ENCODE data around the gene EPHB4. TPM values are rescaled to one million over a fixed set of nuclear protein-coding genes. Genes with fewer than 3 reads are reported as not detected.

The EPHB4 gene
- total and polyA plus RNA-seq, 11 donors: 10.7 to 76.2 (median 21.4) TPM

DNA sequence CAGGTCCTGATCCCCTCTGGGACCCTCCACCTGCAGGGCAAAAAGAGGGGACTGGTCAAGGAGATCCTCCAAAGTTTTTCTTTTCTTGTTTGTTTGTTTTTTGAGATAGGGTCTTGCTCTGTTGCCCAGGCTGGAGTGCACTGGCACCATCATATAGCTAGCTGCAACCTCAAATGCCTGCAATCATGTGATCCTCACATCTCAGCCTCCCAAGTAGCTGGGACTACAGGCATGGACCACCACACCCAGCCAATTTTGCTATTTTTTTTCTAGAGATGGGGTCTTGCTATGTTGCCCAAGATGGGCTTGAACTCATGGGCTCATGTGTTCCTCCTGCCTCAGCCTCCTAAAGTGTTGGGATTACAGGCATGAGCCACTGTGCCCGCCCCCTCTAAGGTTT lies 41.0 kb downstream of the EPHB4 start:
- peaks cover 0 to 19% (median 10%) of the 10 kb centered on the region in 9 donors for H3K27me3 ChIP-seq
- 69 to 100% (median 82%) methylated on average over 1 of the region's 1 CpG for WGBS, 4 donors
- no peak for DNase-seq
- peaks cover 0 to 15% (median 3%) of the 10 kb centered on the region in 12 donors for H3K9me3 ChIP-seq
- H3K36me3 ChIP-seq: no peaks in the 10 kb centered on the region
- no peak for TF ChIP-seq POLR2A (IDR thresholded peaks at IDR 0.05)
- TF ChIP-seq, protein P1, sequence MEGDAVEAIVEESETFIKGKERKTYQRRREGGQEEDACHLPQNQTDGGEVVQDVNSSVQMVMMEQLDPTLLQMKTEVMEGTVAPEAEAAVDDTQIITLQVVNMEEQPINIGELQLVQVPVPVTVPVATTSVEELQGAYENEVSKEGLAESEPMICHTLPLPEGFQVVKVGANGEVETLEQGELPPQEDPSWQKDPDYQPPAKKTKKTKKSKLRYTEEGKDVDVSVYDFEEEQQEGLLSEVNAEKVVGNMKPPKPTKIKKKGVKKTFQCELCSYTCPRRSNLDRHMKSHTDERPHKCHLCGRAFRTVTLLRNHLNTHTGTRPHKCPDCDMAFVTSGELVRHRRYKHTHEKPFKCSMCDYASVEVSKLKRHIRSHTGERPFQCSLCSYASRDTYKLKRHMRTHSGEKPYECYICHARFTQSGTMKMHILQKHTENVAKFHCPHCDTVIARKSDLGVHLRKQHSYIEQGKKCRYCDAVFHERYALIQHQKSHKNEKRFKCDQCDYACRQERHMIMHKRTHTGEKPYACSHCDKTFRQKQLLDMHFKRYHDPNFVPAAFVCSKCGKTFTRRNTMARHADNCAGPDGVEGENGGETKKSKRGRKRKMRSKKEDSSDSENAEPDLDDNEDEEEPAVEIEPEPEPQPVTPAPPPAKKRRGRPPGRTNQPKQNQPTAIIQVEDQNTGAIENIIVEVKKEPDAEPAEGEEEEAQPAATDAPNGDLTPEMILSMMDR (IDR thresholded peaks at IDR 0.05): no peak
- H3K27ac ChIP-seq: no peak overlapping the region
- H3K4me1 ChIP-seq: no peaks in the 10 kb centered on the region
- no peak overlapping the region for H3K4me3 ChIP-seq
- no peak for ATAC-seq
- intact Hi-C loops (cut with DNase I): no loop called here

DNA sequence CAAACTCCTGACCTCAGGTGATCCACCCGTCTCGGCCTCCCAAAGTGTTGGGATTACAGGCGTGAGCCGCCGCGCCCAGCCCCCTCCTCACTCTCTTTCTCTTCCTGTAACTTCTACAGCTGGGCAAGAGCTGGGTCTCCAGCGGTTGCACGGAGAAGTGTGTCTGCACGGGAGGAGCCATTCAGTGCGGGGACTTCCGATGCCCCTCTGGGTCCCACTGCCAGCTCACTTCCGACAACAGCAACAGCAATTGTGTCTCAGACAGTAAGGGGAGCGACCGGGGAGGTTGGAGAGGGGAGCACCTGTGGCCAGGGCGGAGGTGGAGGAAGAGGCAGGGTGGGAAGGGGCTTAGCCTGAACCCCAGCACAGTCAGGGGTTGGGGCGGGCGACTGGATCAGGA lies 41.4 kb downstream of the EPHB4 start:
- ATAC-seq: no peak
- H3K9me3 ChIP-seq: peaks cover 0 to 15% (median 3%) of the 10 kb centered on the region in 12 donors
- no peak for DNase-seq
- WGBS, 4 donors: 35 to 43% (median 39%) methylated on average over 17 of the region's 17 CpGs
- no peak overlapping the region for H3K27ac ChIP-seq
- H3K4me1 ChIP-seq: no peaks in the 10 kb centered on the region
- intact Hi-C loops (cut with DNase I): no loop called here
- no peaks in the 10 kb centered on the region for H3K36me3 ChIP-seq
- peaks cover 0 to 20% (median 10%) of the 10 kb centered on the region in 9 donors for H3K27me3 ChIP-seq
- H3K4me3 ChIP-seq: no peak overlapping the region
- TF ChIP-seq, protein P1 (IDR thresholded peaks at IDR 0.05): no peak
- TF ChIP-seq POLR2A (IDR thresholded peaks at IDR 0.05): no peak

DNA sequence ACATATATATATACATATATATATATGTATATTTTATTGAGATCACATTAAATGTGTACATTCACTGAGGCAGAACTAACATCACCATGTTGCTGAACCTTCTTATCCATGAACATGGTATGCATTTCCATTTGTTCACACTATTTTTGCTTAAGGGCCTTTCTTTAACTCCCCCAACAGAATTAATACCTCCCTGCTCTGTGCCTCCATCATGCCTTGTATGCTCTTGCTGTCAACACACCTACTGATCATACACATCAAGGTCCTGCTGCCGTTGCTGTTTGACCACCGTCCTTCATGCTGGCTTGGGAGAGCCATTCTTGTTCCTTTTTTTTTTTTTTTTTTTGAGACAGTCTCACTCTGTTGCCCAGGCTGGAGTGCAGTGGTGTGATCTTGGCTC lies 43.5 kb downstream of the EPHB4 start:
- TF ChIP-seq POLR2A (IDR thresholded peaks at IDR 0.05): no peak
- TF ChIP-seq, protein P1 (IDR thresholded peaks at IDR 0.05): no peak
- no peak overlapping the region for H3K27ac ChIP-seq
- no peaks in the 10 kb centered on the region for H3K36me3 ChIP-seq
- ATAC-seq: no peak
- intact Hi-C loops (cut with DNase I): no loop called here
- H3K4me3 ChIP-seq: no peak overlapping the region
- H3K4me1 ChIP-seq: no peaks in the 10 kb centered on the region
- peaks cover 0 to 15% (median 3%) of the 10 kb centered on the region in 12 donors for H3K9me3 ChIP-seq
- no peak for DNase-seq
- H3K27me3 ChIP-seq: peaks cover 0 to 29% (median 13%) of the 10 kb centered on the region in 9 donors
- WGBS, 4 donors: 91 to 100% (median 98%) methylated on average over 2 of the region's 2 CpGs

DNA sequence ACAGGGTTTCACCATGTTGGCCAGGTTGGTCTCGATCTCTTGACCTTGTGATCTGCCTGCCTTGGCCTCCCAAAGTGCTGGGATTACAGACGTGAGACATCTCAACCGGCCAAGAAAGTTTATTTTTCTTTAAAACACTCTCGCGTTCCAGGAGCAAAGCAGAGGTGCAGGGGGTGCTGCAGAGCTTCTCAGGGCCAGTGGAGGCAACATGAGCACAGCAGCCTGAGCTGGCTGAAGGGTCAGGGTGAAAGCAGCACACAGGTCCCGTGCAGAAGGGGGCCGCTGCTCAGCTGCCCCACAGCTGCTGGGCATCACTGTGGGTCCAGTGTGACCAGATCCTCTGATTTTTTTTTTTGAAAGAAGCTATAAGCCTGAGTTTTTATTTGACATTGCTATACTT lies 46.1 kb downstream of the EPHB4 start:
- peaks cover 0 to 15% (median 3%) of the 10 kb centered on the region in 12 donors for H3K9me3 ChIP-seq
- no peak overlapping the region for H3K27ac ChIP-seq
- peaks cover 0 to 37% (median 9%) of the 10 kb centered on the region in 9 donors for H3K27me3 ChIP-seq
- DNase-seq: no peak
- ATAC-seq: no peak
- no peaks in the 10 kb centered on the region for H3K4me1 ChIP-seq
- TF ChIP-seq POLR2A (IDR thresholded peaks at IDR 0.05): no peak
- TF ChIP-seq, protein P1 (IDR thresholded peaks at IDR 0.05): no peak
- WGBS, 4 donors: 50 to 53% (median 51%) methylated on average over 7 of the region's 7 CpGs
- intact Hi-C loops (cut with DNase I): no loop called here
- H3K4me3 ChIP-seq: no peak overlapping the region
- no peaks in the 10 kb centered on the region for H3K36me3 ChIP-seq
